Small intestine (tissue), 7 donors: ENCODE measurements around the gene KRTAP10-12. TPM values are rescaled to one million over a fixed set of nuclear protein-coding genes. Genes with fewer than 3 reads are reported as not detected.

Source experiments
- DNase-seq, 2 donors: peaks; one replicate each; pipeline versions ENCODE4 v3.0.0 to v3.0.0-alpha.2; 2013
- FAIRE-seq: peaks from 2 replicates; lab custom pipeline; 2012; peaks lifted over from hg19 to GRCh38; lab: Jason Lieb, UNC
- H3K27ac ChIP-seq, 3 donors: one replicate each; pipeline ENCODE4 v1.5.1; 2013; ENCODE audit warnings: low read length in 2 of 3, mild to moderate bottlenecking in 2 of 3, control low read depth in 1 of 3, inconsistent platforms in 1 of 3, low read depth in 1 of 3, moderate library complexity in 1 of 3
- H3K27me3 ChIP-seq, 3 donors: one replicate each; pipeline ENCODE4 v1.6.1; 2013; ENCODE audit warnings: low read length in 3 of 3, inconsistent platforms in 1 of 3; ENCODE audit not compliant: control insufficient read depth in 3 of 3, insufficient read depth in 3 of 3
- H3K36me3 ChIP-seq, 3 donors: one replicate each; pipeline ENCODE4 v1.6.1; 2013; ENCODE audit warnings: low read length in 3 of 3, inconsistent platforms in 1 of 3, low read depth in 1 of 3, mild to moderate bottlenecking in 1 of 3, moderate library complexity in 1 of 3; ENCODE audit not compliant: control insufficient read depth in 3 of 3, insufficient read depth in 2 of 3
- H3K4me1 ChIP-seq, 3 donors: one replicate each; pipeline ENCODE4 v1.6.1; 2013; ENCODE audit warnings: low read length in 2 of 3, inconsistent platforms in 1 of 3, low read depth in 1 of 3, mild to moderate bottlenecking in 1 of 3, moderate library complexity in 1 of 3; ENCODE audit not compliant: control insufficient read depth in 3 of 3, insufficient read depth in 2 of 3
- H3K4me3 ChIP-seq, 3 donors: one replicate each; pipeline ENCODE4 v1.5.1; 2013; ENCODE audit warnings: low read length in 3 of 3, control low read depth in 1 of 3, inconsistent platforms in 1 of 3, low read depth in 1 of 3, mild to moderate bottlenecking in 1 of 3, moderate library complexity in 1 of 3
- H3K9me3 ChIP-seq, 2 donors: one replicate each; pipeline ENCODE4 v1.6.1; 2013; ENCODE audit warnings: low read depth in 1 of 2, low read length in 1 of 2; ENCODE audit not compliant: control insufficient read depth in 2 of 2, insufficient read depth in 1 of 2
- WGBS, 3 donors: extraction: QIAGEN DNeasy Blood & Tissue Kit; methylation state at CpG; one replicate each; pipeline ENCODE4 v1.1.7; 2013; 5-methylcytosine and 5-hydroxymethylcytosine counted together
- polyA plus RNA-seq, 4 donors: library from polyadenylated mRNA; stranded (reverse) in 3 of 4; unstranded in 1 of 4; fragments of 200-250 nt in 3 of 4; fragments of 120-200 nt in 1 of 4; gene quantifications; one replicate each; pipeline versions ENCODE4 v1.2.1 to v1.2.3, GENCODE V29; 2013
- donor health status: healthy with polysubstance abuse.
- donor health status: control.
- donor health status: control.
- donor health status: Bipolar disorder and iron deficiency.
- donor health status: healthy.

KRTAP10-12 gene
- polyA plus RNA-seq, 4 donors: not detected

GRCh38 chr21:44691686-44692085 is 5.3 kb upstream of the KRTAP10-12 start:
- Histone ChIP-seq H3K4me3 (no peak overlapping the region), H3K36me3 (no peaks in the 10 kb centered on the region), H3K27ac (no peak overlapping the region), H3K27me3 (peaks cover 0 to 18% (median 5%) of the 10 kb centered on the region in 3 donors), H3K4me1 (no peaks in the 10 kb centered on the region), H3K9me3 (no peaks in the 10 kb centered on the region)
- 54 to 66% (median 56%) methylated on average over 2 of the region's 2 CpGs for WGBS, 3 donors
- DNase-seq (no peak), FAIRE-seq (no peak)

- H3K27ac ChIP-seq: no peak overlapping the region
- no peak for FAIRE-seq
- H3K27me3 ChIP-seq: peaks cover 0 to 15% (median under 1%) of the 10 kb centered on the region in 3 donors
- 47 to 50% (median 48%) methylated on average over 2 of the region's 2 CpGs for WGBS, 3 donors
- H3K9me3 ChIP-seq: no peaks in the 10 kb centered on the region
- DNase-seq: no peak
- H3K4me1 ChIP-seq: peaks cover 0 to 3% (median 0%) of the 10 kb centered on the region in 3 donors
- no peak overlapping the region for H3K4me3 ChIP-seq
- no peaks in the 10 kb centered on the region for H3K36me3 ChIP-seq
Observed at GRCh38 chr21:44692798-44693512, 4.0 kb upstream of the KRTAP10-12 start.

- FAIRE-seq: no peak
- peaks cover 0 to 26% (median 10%) of the 10 kb centered on the region in 3 donors for H3K27me3 ChIP-seq
- 64 to 67% (median 65%) methylated on average over 11 of the region's 11 CpGs for WGBS, 3 donors
- no peaks in the 10 kb centered on the region for H3K36me3 ChIP-seq
- DNase-seq: no peak
- no peak overlapping the region for H3K4me3 ChIP-seq
- peaks cover 0 to 12% (median 0%) of the 10 kb centered on the region in 3 donors for H3K4me1 ChIP-seq
- H3K9me3 ChIP-seq: no peaks in the 10 kb centered on the region
- no peak overlapping the region for H3K27ac ChIP-seq
Observed at GRCh38 chr21:44694776-44695175, 2.2 kb upstream of the KRTAP10-12 start.

GRCh38 chr21:44695184-44695583 is 1.8 kb upstream of the KRTAP10-12 start:
- peaks cover 0 to 29% (median 10%) of the 10 kb centered on the region in 3 donors for H3K27me3 ChIP-seq
- DNase-seq: no peak
- 56 to 65% (median 64%) methylated on average over 8 of the region's 8 CpGs for WGBS, 3 donors
- H3K9me3 ChIP-seq: no peaks in the 10 kb centered on the region
- no peak overlapping the region for H3K4me3 ChIP-seq
- no peak for FAIRE-seq
- no peak overlapping the region for H3K27ac ChIP-seq
- peaks cover 0 to 12% (median 0%) of the 10 kb centered on the region in 3 donors for H3K4me1 ChIP-seq
- H3K36me3 ChIP-seq: no peaks in the 10 kb centered on the region

- FAIRE-seq: no peak
- 69 to 81% (median 80%) methylated on average over 8 of the region's 8 CpGs for WGBS, 3 donors
Observed at GRCh38 chr21:44695641-44696040, 1.3 kb upstream of the KRTAP10-12 start.

GRCh38 chr21:44696572-44696971 is 400 bp upstream of the KRTAP10-12 start:
- 56 to 72% (median 64%) methylated on average over 10 of the region's 10 CpGs for WGBS, 3 donors
- peaks cover 0 to 12% (median 0%) of the 10 kb centered on the region in 3 donors for H3K4me1 ChIP-seq
- no peak overlapping the region for H3K27ac ChIP-seq
- FAIRE-seq (no peak), DNase-seq (no peak)
- H3K36me3 ChIP-seq: no peaks in the 10 kb centered on the region
- H3K4me3 ChIP-seq: no peak overlapping the region
- H3K27me3 ChIP-seq: peaks cover 0 to 41% (median 12%) of the 10 kb centered on the region in 3 donors
- H3K9me3 ChIP-seq: no peaks in the 10 kb centered on the region

More at GRCh38 chr21:44695641-44696040, 1.3 kb upstream of the KRTAP10-12 start:
- no peaks in the 10 kb centered on the region for H3K36me3 ChIP-seq
- no peak for DNase-seq
- H3K27me3 ChIP-seq: peaks cover 0 to 34% (median 12%) of the 10 kb centered on the region in 3 donors
- H3K4me3 ChIP-seq: no peak overlapping the region
- H3K27ac ChIP-seq: no peak overlapping the region
- no peaks in the 10 kb centered on the region for H3K9me3 ChIP-seq
- H3K4me1 ChIP-seq: peaks cover 0 to 12% (median 0%) of the 10 kb centered on the region in 3 donors

- H3K27me3 ChIP-seq: peaks cover 0 to 50% (median 12%) of the 10 kb centered on the region in 3 donors
- H3K4me1 ChIP-seq: peaks cover 0 to 12% (median 0%) of the 10 kb centered on the region in 3 donors
- H3K9me3 ChIP-seq: no peaks in the 10 kb centered on the region
- peak overlapping the region in 1 of 3 donors; percentile 58 for H3K27ac ChIP-seq
- WGBS, 3 donors: 24 to 35% (median 33%) methylated on average over 32 to 35 of the region's 35 CpGs
- FAIRE-seq (no peak), DNase-seq (peak in 1 of 2 donors; percentile 58)
- no peak overlapping the region for H3K4me3 ChIP-seq
- no peaks in the 10 kb centered on the region for H3K36me3 ChIP-seq
Observed at GRCh38 chr21:44697811-44698734, 1.1 kb downstream of the KRTAP10-12 start.

- DNase-seq (no peak), FAIRE-seq (no peak)
- no peak overlapping the region for H3K27ac ChIP-seq
- no peak overlapping the region for H3K4me3 ChIP-seq
- H3K36me3 ChIP-seq: no peaks in the 10 kb centered on the region
- peaks cover 0 to 12% (median 0%) of the 10 kb centered on the region in 3 donors for H3K4me1 ChIP-seq
- H3K27me3 ChIP-seq: peaks cover 0 to 65% (median 21%) of the 10 kb centered on the region in 3 donors
- H3K9me3 ChIP-seq: peaks cover 0 to under 1% of the 10 kb centered on the region in 2 donors
- WGBS, 3 donors: 53 to 55% (median 54%) methylated on average over 17 of the region's 17 CpGs
Observed at GRCh38 chr21:44699502-44700001, 2.6 kb downstream of the KRTAP10-12 start.
